IPS-NIHi7 (cell line): ENCODE measurements around the gene LRRC61.

ENCODE experiments used
- DNase-seq: peaks from one replicate; pipeline ENCODE4 v3.0.0; 2012; ENCODE audit warnings: mixed read lengths; ENCODE audit errors: extremely low spot score

The LRRC61 gene

DNA sequence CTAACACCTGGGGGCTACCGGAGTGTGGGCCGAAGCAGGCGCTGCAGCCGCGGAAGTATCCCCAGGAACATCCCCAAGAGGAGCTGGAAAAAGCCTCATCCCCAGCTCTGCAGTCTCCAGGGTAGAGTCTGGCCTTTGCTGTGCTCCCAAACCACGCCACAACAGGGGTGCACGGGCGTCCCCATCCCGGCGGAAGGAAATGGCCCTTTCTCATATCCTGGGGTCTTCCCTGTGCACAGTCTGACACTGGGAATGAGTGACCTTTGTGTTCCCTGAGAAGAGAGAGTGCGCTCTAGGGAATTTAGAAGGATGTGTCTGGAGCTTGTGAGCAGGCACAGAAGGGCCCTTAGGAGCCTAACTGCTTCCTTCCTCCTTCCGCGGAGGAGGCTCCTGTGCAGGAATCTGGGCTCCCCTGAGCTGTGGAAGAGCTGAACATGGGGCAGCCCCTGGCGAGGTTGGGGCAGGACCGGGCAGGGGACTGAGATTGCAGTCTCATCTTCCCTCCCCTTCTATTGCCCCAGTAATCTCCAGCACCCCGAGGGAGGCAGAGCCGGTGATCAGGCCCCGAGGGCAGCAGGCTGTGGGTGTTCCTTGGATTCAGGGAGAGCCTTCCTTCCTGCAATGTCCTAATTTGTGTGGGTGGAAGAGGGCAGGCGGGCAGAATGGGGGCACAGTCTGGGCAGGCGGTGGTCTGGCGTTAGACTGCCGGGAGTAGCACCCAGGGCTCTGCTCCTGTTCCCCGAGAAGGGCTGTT lies 46.8 kb downstream of the LRRC61 start:
- no peak for DNase-seq

DNA sequence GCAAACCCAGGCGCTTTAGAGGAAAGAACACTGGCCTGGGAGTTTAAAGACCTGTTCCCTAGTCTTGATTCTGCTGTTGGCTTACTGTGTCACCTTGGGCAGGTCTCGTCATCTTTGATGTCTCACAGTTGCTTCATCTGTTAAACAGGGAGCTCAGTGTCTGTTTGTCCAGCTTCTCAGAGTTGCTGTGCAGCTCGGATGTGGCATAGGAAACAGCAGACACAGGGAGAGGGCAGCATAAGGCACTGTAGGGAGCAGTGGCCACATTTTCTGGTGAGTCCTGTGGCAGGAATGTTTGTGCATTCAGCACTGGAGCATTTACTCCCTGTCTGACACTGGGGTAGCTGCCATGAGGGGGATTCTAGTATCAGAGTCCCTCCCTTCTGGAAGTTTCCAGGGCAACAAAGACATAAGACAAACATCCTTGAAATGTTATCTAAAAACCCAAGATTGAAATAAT lies 47.5 kb downstream of the LRRC61 start:
- no peak for DNase-seq

DNA sequence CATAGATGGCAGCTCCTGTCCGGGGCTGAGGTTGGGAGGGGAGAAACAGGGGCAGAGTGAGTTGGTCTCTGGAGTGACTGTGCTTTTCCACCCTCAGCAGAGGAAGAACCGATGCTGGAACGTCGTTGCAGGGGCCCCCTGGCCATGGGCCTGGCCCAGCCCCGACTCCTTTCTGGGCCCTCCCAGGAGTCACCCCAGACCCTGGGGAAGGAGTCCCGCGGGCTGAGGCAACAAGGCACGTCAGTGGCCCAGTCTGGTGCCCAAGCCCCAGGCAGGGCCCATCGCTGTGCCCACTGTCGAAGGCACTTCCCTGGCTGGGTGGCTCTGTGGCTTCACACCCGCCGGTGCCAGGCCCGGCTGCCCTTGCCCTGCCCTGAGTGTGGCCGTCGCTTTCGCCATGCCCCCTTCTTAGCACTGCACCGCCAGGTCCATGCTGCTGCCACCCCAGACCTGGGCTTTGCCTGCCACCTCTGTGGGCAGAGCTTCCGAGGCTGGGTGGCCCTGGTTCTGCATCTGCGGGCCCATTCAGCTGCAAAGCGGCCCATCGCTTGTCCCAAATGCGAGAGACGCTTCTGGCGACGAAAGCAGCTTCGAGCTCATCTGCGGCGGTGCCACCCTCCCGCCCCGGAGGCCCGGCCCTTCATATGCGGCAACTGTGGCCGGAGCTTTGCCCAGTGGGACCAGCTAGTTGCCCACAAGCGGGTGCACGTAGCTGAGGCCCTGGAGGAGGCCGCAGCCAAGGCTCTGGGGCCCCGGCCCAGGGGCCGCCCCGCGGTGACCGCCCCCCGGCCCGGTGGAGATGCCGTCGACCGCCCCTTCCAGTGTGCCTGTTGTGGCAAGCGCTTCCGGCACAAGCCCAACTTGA lies 48.2 kb downstream of the LRRC61 start:
- DNase-seq = no peak

DNA sequence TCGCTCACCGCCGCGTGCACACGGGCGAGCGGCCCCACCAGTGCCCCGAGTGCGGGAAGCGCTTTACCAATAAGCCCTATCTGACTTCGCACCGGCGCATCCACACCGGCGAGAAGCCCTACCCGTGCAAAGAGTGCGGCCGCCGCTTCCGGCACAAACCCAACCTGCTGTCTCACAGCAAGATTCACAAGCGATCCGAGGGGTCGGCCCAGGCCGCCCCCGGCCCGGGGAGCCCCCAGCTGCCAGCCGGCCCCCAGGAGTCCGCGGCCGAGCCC lies 48.8 kb downstream of the LRRC61 start:
- no peak for DNase-seq

DNA sequence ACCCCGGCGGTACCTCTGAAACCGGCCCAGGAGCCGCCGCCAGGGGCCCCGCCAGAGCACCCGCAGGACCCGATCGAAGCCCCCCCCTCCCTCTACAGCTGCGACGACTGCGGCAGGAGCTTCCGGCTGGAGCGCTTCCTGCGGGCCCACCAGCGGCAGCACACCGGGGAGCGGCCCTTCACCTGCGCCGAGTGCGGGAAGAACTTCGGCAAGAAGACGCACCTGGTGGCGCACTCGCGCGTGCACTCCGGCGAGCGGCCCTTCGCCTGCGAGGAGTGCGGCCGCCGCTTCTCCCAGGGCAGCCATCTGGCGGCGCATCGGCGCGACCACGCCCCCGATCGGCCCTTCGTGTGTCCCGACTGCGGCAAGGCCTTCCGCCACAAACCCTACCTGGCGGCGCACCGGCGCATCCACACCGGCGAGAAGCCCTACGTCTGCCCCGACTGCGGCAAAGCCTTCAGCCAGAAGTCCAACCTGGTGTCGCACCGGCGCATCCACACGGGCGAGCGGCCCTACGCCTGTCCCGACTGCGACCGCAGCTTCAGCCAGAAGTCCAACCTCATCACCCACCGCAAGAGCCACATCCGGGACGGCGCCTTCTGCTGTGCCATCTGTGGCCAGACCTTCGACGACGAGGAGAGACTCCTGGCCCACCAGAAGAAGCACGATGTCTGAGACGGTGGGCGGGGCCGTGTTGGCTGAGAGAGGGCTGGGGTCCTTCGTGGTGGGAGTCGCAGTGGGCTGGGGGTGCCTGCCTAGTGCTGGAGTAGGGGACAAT lies 49.3 kb downstream of the LRRC61 start:
- DNase-seq = no peak

DNA sequence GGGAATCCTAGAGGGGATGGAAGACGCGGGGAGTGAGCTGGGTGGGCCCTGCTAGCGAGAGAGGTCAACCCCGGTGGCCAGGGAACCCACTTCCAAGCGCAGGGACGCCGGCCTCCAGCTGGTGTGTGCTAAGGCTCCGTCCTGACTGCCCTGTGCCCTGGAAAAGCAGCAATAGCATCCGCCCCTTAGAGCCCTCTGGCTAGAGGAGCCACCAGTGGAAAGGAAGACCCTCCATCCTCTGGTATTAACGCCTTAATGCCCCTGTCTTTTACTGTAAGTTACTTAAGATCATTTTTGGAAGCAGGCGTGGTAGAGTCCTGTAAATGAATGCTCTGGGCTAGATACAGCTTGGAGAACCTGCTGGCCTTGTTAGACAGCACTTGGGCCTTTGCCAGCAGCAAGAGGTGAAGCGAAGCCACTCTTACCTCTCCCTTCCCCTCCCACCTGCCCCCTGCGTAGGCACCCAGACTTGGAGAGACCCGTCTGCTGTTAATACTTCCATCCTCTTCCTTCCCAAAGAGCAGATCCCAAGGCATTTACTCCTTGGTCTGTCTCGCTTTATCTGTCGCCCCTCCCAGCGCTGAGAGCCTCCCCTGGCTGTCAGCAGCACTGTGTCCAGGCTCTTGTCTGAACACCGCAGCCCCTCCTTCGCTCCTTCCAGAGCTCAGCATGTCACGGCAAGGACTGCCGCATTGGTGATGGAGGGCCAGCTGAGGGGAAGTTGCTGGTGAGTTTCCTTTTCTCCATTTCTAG lies 50.1 kb downstream of the LRRC61 start:
- no peak for DNase-seq

DNA sequence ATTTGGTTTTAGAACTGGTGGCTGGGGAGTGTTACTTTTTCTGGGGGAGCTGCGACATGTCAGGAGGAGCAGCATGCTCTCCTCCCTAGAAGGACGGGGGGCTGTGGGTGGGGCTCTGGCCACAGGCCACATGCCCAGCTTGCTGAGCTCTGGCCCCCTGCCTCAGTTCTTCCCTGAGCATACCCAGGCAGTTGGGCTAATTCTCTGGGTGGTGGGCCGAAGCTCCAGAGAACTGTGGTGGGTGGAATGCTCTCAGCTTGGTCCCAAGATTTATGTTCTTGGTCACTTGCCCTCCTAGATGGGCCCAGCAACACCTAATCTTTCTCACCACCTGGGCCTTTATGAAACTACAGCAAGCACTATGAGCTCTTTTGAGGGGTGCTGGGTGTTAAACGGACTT lies 50.9 kb downstream of the LRRC61 start:
- DNase-seq = no peak

DNA sequence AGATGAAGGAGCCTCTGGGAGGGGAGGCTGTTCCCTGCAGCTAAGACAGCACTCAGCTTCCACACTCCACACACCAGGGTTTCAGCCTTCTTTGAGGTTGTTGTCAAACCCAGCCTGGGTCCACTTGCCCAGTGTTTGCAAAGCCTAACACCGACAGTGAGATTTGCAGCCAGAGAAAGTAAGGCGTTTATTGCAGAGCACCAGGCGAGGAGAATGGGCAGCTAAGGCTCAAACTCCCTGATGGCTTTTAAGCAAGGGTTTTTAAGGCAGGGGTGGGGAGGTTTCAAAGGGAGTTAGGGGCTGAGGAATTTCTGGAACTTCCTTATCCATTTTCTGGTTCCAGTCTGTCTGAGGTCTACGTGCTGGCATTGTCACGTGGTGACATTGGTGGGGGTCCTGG lies 51.3 kb downstream of the LRRC61 start:
- no peak for DNase-seq

DNA sequence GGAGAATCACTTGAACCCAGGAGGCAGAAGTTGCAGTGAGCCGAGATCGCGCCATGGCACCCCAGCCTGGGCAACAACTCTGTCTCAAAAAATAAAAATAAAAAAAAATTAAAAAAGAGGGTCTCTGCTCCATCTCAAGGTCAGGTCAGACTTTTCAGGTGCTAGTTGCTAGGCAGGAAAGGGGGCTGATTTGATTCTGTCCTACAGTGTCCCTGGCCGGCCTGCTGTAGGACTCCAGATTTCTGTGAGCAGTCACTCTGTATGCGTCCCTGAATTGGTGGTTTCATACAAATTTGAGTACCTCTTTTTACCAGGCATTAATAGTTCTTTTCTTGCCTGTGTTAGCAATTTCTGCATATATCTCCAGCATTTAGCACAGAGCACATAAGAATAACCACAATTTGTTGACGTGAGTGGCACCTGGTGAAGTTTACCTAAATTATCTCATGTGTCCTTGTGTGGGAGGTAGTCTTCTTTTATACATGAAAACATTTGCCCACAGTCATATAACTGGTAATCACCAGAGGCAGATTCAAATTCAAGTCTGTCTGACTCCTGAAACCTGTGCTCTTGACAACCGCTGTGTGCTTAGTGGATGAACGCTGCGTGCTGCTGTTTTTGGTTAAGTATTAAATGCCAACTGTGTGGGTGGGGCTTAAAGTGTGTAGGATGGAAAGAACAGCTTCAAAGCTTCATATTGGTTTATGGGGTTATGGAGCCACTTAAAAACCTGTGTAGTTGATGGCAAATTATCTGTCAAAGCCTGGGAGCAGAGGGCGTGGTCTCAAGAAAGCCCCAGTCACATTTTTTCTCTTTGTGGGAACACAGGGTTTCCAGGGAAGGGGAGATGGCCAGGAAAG lies 52.7 kb downstream of the LRRC61 start:
- no peak for DNase-seq

DNA sequence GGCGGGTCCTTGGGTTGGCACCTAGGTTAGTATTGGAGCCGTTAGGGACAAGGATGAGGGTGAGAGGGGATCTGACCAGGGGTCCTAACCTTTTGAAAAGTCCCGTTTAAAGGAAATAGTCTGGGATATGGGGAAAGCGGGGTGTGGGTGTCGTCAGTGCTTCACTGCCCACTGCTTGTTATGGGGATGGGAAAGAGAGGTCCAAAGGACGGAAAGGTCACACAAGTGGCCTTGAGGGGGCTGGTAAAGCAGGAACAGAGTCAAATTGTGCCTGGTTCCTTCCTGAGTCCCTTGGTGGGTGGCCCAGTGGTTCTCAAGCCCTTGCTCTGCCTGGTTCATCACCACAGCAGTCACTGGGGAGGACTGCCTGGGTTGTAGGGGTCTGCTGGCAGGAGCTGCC lies 53.4 kb downstream of the LRRC61 start:
- no peak for DNase-seq

DNA sequence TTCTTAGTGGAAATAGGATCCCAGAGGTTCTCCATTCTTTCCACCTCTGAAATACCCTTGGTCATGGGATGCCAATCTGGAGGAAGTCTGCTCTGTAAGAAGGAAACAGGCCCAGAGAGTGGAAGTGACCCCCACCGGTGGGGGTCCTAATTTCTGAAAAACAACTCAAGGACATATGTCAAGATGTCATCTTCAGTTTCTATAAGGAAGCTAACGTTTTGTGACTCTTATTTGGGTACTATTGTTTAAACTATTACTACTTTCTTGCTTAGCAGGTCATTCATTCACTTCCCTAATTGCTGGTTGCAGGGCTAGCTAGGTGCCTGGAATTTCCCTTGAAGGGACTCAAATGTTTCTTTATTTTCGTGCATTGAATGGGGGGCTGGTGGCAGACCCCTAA lies 54.0 kb downstream of the LRRC61 start:
- no peak for DNase-seq

DNA sequence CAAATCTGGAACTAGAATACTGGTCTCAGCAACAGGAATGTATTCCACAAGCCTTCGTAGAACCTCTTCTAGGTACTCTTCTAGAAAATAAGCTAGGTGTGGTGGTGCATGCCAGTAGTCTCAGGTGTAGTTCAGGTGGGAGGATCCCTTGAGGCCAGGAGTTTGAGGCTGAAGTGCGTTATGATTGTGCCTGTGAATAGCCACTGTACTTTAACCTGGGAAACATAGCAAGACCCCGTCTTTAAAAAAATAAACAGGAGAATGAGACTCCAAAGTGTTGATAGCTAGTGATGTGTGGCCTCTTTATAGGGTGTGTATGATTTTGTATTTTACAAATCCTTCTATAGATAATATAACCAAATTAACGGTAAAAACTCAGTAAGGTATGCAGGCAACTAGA lies 54.5 kb downstream of the LRRC61 start:
- no peak for DNase-seq

DNA sequence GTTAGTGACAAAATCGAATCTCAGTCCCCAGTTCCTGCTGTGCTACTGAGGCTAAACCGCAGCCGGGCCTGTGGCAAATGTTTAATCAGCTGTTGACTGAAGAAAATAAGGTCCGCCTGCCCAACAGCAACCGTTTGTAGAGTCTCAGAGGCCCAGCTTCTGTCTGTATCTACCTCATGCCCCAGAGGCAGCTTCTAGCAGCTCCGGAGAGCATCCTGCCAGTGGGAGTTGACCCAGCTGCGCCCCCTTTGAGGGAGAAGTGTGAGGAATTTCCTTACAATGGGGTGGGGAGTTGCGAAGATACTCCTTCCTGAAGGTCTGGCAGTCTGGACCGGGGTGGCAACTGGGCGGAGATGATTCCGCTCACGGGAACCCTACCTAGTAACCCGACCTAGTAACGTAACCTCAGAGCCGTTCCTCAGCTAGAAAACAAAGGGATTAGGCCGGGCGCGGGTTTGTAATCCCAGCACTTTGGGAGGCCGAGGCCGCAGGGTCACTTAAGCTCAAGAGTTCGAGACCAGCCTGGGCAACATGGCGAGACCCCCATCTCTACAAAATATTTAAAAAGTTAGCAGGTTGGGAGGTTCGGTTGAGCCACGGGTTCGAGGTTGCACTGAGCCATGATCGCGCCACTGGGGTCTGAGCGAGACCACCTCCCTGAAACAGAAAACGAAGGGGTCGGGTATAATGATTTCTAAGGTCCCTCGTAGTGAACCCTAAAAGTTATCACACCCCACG lies 55.1 kb downstream of the LRRC61 start:
- DNase-seq = peak; percentile 73

DNA sequence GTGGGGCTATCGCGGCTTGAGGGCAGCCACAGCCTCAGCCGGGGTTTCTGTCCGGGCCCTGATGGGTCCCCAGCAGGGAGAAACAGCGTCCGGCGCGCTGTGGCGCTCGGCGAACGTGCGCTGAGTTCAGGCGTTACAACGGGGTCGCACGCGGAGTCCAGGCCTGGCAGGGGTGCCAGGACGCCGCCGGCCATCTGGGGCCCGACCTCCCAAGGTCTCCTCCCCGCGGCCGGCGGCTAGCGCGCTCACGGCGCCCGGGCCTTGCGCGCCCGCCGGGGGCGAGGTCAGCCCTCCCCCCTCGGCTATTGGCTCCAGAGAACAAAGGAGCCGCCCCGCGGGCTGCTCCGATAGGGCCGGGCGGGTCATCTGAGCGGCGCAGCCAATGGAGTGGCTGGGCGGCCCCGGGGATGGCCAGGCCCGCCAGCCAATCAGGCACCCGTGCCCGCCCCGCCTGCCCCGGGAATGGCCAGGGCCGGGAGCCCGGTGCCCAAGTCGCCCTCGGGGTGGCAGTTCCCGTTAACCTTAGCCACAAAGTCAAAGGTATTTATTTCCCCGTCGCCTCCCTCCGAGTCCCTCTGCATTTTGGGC lies 55.8 kb downstream of the LRRC61 start, which contains the start of gene ZNF775:
Gene ZNF775, plus strand, starts transcription at position 478 of the 588 bp plus-strand sequence. CDS start 9,141 bp downstream, outside the sequence.
- peak; percentile 99 for DNase-seq

DNA sequence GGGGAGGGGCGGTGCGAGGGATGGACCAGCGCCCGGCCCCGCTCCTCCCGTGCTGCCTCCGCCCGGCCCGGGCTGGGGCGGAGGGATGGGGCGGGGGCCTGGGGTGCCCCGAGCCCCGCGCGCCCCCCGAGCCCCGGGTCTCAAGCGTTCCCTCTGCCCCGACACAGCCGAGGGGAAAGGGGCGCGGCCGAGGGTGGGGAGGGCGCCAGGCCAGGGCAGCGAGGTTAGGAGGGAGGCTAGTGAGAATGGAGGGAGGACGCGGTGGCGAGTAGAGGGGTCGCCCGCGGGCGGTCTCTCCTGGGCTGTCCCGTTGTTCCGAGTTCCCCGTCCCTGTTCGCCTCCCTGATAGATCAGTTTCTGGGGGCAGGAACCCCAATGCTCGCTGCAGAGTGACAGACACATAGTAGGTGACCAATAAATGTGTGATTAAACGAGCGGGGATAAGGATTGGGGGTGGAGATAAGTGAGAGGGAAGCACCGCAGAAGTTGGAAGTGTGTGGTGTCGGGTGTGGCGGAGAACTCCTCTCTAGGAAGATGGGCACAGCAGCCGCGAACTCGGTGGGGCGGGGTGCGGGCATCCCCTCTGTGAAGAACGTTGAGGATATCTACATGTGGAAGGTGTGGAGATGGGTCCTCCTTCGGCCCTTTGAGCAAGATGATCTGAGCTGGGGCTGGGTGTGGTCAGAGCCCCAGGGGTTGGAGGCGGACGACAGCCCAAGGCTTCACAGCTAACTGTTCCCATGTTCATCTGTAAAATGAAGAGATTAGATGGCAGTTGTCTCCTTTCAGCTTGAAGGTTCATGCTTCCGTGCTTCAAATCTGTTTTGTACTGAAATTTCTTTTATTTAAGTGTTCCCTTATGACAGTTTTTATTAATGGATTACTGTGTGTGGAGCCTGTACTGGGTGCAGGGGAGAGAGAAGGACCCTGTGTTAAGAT lies 56.6 kb downstream of the LRRC61 start:
- no peak for DNase-seq

DNA sequence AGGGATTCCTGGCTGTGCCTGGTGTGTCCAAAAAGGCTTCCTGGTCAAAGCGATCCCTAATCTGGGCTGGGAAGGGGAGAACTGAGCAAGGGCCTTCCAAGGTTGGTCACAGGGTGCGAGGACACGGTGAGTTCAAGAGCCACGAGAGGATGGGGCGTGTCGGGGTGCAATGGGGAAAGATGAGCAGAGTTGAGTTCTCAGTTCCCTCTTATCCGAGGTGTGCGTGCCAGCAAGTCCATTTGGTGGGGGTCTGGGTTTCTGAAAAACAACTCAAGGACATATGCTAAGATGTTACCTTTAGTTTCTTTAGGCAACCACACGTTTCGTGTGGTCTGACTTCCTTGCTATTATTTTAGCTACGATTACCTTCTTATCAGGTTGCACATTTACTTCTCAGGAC lies 57.3 kb downstream of the LRRC61 start:
- no peak for DNase-seq

DNA sequence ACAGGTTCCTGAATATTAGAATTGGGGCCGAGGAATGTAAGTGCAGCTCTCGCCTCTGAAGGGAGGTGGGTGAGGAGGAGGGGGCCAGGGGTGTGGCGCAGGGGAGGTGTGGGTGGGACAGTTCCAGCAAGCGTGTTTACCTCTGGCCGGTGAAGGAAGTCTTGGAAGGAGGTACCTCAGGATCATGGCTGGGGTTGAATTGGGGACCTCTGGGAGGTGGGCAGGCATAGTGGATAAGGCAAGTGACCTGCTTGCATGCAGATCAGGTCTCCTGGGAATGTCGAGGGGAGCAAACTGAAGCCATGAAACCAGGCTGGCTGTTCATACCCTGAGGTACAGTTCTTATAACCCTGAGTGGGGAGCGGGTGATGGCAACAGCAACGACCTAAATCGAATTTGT lies 57.9 kb downstream of the LRRC61 start:
- DNase-seq = no peak

DNA sequence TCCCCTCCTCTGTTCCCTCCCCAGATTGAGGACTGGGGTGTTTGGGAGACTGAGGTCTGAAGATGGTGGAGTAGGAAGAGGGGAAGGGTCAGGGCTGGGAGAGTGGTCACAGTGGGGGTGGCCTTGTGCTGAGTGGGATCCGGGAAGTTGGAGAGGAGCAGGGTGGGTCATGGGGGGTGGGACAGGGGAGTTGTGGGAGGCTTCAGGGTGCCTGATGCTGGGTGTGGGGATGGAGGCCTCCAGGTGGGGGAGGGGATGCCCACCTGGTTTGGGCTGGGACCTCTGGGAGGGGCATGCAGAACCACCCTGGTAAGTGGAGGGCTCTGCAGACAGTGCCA lies 58.6 kb downstream of the LRRC61 start:
- DNase-seq = no peak
